Retinal pigment epithelial cell (primary cell): Measurements from ENCODE around the gene LIPT2.

Source experiments
- DNase-seq: peaks from one replicate; pipeline ENCODE4 v3.0.0-alpha.2; 2010; ENCODE audit warnings: low read depth
- H3K4me3 ChIP-seq: 2 replicates; pipeline ENCODE4 v1.5.1; 2011; ENCODE audit warnings: mild to moderate bottlenecking, low read length, control low read depth, moderate library complexity
- CTCF ChIP-seq: conservative IDR thresholded peaks from 2 replicates; pipeline ENCODE4 v1.5.1; 2011; ENCODE audit warnings: low read depth, low read length, control low read depth, inconsistent platforms

Gene LIPT2

GRCh38 chr11:74459584-74459983 is 33.9 kb downstream of the LIPT2 start:
- H3K4me3 ChIP-seq = no peak overlapping the region
- DNase-seq = no peak
- TF ChIP-seq CTCF = no peak

- no peak for TF ChIP-seq CTCF
- no peak for DNase-seq
- H3K4me3 ChIP-seq = no peak overlapping the region
Observed at GRCh38 chr11:74457356-74457755, 36.2 kb downstream of the LIPT2 start.

- H3K4me3 ChIP-seq = no peak overlapping the region
- TF ChIP-seq CTCF = peak; percentile 91
- no peak for DNase-seq
Observed at GRCh38 chr11:74453373-74453975, 40.0 kb downstream of the LIPT2 start.

- no peak for TF ChIP-seq CTCF
- DNase-seq = no peak
- H3K4me3 ChIP-seq = no peak overlapping the region
Observed at GRCh38 chr11:74452366-74452765, 41.2 kb downstream of the LIPT2 start.

- no peak overlapping the region for H3K4me3 ChIP-seq
- DNase-seq = no peak
- TF ChIP-seq CTCF = no peak
Observed at GRCh38 chr11:74450318-74450717, 43.2 kb downstream of the LIPT2 start.

GRCh38 chr11:74449369-74449931 is 44.1 kb downstream of the LIPT2 start:
- peak; percentile 28 for DNase-seq
- peak; percentile 72 for TF ChIP-seq CTCF
- H3K4me3 ChIP-seq = no peak overlapping the region

GRCh38 chr11:74447720-74448119 is 45.8 kb downstream of the LIPT2 start:
- H3K4me3 ChIP-seq = no peak overlapping the region
- TF ChIP-seq CTCF = no peak
- DNase-seq = no peak
